ENCODE data around the gene CWC15. TPM values are rescaled to one million over a fixed set of nuclear protein-coding genes. Genes with fewer than 3 reads are reported as not detected.

Gene CWC15
- total and polyA plus RNA-seq, 2 donors (not counting 3 experiments of a cell fraction or from before 2014, with no cell fraction given): 16.9 to 72.0 TPM

DNA sequence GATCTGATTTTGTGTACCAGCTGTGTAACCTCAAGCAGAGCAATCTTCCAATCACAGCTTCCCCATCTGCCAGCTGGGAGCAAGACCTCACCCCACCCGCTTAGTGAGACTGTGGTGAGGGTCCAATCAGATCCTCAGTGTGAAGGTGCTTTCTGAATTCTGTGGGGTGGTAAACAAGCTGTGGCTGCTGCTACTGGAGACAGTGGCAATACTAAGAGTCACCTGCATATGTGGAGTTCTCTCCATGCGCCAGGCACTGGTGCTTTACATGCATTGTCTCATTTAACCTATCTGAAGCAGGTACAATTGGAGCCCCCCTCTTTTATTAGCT lies 50.4 kb downstream of the CWC15 start:
- H3K9me1 ChIP-seq (replicated peaks; ENCODE audit: control insufficient read depth, extremely low read depth, insufficient read depth, low read length): no peaks in the 10 kb centered on the region
- H3K4me3 ChIP-seq (replicated peaks in 1 of 3; ENCODE audit: insufficient read depth in 1 of 3, low read depth in 1 of 3, low read length in 3 of 3): no peak overlapping the region
- no peaks in the 10 kb centered on the region for H3K79me2 ChIP-seq (ENCODE audit: control insufficient read depth, insufficient read depth, low read length)
- DNase-seq (ENCODE audit: low read depth, low spot score) (no peak), FAIRE-seq (no peak)
- H3K27me3 ChIP-seq (ENCODE audit: control insufficient read depth in 2 of 2, insufficient read depth in 2 of 2, low read length in 2 of 2): no peaks in the 10 kb centered on the region
- intact Hi-C loops (cut with micrococcal nuclease): no loop called here
- peaks cover 32% of the 10 kb centered on the region for H3K4me1 ChIP-seq (ENCODE audit: control insufficient read depth, extremely low read depth, insufficient read depth, low read length)
- H3K27ac ChIP-seq (ENCODE audit: insufficient read depth, low read depth, low read length): no peak overlapping the region
- dilution Hi-C loops (cut with MboI; ENCODE audit: extremely low pct_ligation_motif_present, low sequenced_read_pairs): no loop called here
- ChIA-PET CTCF (interaction anchor here (0.9 to 1.6 kb wide), 2 partner anchors 14 to 25 kb away, joined by 3 to 6 read pairs; no protein-coding TSS in a partner anchor), POLR2A (no interaction called here)
- no peak overlapping the region for H3K9ac ChIP-seq (replicated peaks; ENCODE audit: extremely low read depth, insufficient read depth, low read length)
- no peaks in the 10 kb centered on the region for H3K36me3 ChIP-seq (ENCODE audit: control insufficient read depth in 2 of 2, extremely low read depth in 1 of 2, insufficient read depth in 2 of 2, low read length in 2 of 2)
- no peak overlapping the region for H3K4me2 ChIP-seq (ENCODE audit: insufficient read depth, low read length)
- no peaks in the 10 kb centered on the region for H3K9me3 ChIP-seq (replicated peaks; ENCODE audit: control insufficient read depth, insufficient read depth, low read length)
- no peak overlapping the region for H2AFZ ChIP-seq (ENCODE audit: low read depth, low read length)
- BruUV-seq (replicated peaks): no TSS peak
- no peaks in the 10 kb centered on the region for H4K20me1 ChIP-seq (replicated peaks; ENCODE audit: control insufficient read depth, extremely low read depth, insufficient read depth, low read length)
- TF ChIP-seq, protein P1, sequence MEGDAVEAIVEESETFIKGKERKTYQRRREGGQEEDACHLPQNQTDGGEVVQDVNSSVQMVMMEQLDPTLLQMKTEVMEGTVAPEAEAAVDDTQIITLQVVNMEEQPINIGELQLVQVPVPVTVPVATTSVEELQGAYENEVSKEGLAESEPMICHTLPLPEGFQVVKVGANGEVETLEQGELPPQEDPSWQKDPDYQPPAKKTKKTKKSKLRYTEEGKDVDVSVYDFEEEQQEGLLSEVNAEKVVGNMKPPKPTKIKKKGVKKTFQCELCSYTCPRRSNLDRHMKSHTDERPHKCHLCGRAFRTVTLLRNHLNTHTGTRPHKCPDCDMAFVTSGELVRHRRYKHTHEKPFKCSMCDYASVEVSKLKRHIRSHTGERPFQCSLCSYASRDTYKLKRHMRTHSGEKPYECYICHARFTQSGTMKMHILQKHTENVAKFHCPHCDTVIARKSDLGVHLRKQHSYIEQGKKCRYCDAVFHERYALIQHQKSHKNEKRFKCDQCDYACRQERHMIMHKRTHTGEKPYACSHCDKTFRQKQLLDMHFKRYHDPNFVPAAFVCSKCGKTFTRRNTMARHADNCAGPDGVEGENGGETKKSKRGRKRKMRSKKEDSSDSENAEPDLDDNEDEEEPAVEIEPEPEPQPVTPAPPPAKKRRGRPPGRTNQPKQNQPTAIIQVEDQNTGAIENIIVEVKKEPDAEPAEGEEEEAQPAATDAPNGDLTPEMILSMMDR (IDR thresholded peaks at IDR 0.05; ENCODE audit: extremely low read depth in 1 of 2, insufficient read depth in 1 of 2, low read depth in 1 of 2, low read length in 2 of 2): no peak
- TF ChIP-seq, protein P2, sequence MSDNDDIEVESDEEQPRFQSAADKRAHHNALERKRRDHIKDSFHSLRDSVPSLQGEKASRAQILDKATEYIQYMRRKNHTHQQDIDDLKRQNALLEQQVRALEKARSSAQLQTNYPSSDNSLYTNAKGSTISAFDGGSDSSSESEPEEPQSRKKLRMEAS (IDR thresholded peaks at IDR 0.05; ENCODE audit: insufficient read depth, insufficient read length): no peak
- TF ChIP-seq GATA2 (IDR thresholded peaks at IDR 0.05; ENCODE audit: insufficient read depth, insufficient read length, low read depth, low read length) (no peak), MYC (IDR thresholded peaks at IDR 0.05; ENCODE audit: low read depth, low read length) (no peak), JUN (IDR thresholded peaks at IDR 0.05; ENCODE audit: borderline replicate concordance, insufficient read depth, insufficient read length, low read depth) (no peak), FOS (IDR thresholded peaks at IDR 0.05; ENCODE audit: borderline replicate concordance, insufficient read depth, low read length) (no peak), POLR2A (IDR thresholded peaks at IDR 0.05; ENCODE audit: low read depth, low read length) (no peak), EZH2 (IDR thresholded peaks at IDR 0.05; ENCODE audit: borderline replicate concordance, low read depth, low read length, severe bottlenecking) (no peak)

Measured in endothelial cell of umbilical vein (primary cell).